ENCODE results near the gene VWA5B1. TPM values are rescaled to one million over a fixed set of nuclear protein-coding genes. Genes with fewer than 3 reads are reported as not detected.
"Not testable (repeated sequence)": the region's sequence is repeated elsewhere in the genome, so short reads cannot be mapped to it uniquely, and the experiment has no call there.

VWA5B1 gene
- total RNA-seq, 4 donors from 2014 or later, result 0.69 TPM; not detected in 3

DNA sequence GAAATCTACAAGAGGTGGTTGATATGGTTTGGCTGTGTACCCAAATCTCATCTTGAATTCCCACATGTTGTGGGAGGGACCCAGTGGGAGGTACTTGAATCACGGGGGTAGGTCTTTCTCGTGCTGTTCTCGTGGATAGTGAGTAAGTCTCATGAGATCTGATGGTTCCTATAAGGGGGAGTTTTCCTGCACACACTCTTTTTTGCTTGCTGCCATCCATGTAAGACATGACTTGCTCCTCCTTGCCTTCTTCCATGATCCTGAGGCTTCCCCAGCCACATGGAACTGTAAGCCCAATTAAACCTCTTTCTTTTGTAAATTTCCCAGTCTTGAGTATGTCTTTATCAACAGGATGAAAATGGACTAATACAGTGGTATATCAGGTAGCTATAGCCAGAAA lies 5.2 kb upstream of the VWA5B1 start:
- intact Hi-C loops (cut with DNase I; ENCODE audit: low total_unique reads), result no loop called here
- TF ChIP-seq, protein P1, sequence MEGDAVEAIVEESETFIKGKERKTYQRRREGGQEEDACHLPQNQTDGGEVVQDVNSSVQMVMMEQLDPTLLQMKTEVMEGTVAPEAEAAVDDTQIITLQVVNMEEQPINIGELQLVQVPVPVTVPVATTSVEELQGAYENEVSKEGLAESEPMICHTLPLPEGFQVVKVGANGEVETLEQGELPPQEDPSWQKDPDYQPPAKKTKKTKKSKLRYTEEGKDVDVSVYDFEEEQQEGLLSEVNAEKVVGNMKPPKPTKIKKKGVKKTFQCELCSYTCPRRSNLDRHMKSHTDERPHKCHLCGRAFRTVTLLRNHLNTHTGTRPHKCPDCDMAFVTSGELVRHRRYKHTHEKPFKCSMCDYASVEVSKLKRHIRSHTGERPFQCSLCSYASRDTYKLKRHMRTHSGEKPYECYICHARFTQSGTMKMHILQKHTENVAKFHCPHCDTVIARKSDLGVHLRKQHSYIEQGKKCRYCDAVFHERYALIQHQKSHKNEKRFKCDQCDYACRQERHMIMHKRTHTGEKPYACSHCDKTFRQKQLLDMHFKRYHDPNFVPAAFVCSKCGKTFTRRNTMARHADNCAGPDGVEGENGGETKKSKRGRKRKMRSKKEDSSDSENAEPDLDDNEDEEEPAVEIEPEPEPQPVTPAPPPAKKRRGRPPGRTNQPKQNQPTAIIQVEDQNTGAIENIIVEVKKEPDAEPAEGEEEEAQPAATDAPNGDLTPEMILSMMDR (IDR thresholded peaks at IDR 0.05), result no peak
- TF ChIP-seq POLR2A (IDR thresholded peaks at IDR 0.05), result no peak
- Histone ChIP-seq H3K9me3 (no peaks in the 10 kb centered on the region), H3K4me1 (no peaks in the 10 kb centered on the region), H3K4me3 (no peak overlapping the region), H3K27ac (no peak overlapping the region), H3K36me3 (no peaks in the 10 kb centered on the region), H3K27me3 (no peaks in the 10 kb centered on the region)
- no peak for DNase-seq

DNA sequence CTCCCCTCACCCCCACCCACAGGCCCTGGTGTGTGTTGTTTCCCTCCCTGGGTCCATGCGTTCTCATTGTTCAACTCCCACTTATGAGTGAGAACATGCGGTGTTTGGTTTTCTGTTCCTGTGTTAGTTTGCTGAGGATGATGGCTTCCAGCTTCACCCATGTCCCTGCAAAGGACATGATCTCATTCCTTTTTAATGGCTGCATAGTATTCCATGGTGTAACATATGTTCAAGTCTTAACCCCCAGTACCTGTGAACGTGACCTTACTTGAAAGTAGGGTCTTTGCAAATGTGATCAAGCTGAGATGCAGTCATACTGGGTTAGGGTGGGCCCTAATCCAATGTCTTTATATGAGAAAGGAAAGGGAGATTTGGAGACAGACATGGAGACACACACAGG lies 3.0 kb upstream of the VWA5B1 start:
- H3K36me3 ChIP-seq; intact Hi-C loops (cut with DNase I; ENCODE audit: low total_unique reads); H3K27ac ChIP-seq; H3K4me1 ChIP-seq; H3K27me3 ChIP-seq; H3K4me3 ChIP-seq; H3K9me3 ChIP-seq; DNase-seq: not testable (repeated sequence)

DNA sequence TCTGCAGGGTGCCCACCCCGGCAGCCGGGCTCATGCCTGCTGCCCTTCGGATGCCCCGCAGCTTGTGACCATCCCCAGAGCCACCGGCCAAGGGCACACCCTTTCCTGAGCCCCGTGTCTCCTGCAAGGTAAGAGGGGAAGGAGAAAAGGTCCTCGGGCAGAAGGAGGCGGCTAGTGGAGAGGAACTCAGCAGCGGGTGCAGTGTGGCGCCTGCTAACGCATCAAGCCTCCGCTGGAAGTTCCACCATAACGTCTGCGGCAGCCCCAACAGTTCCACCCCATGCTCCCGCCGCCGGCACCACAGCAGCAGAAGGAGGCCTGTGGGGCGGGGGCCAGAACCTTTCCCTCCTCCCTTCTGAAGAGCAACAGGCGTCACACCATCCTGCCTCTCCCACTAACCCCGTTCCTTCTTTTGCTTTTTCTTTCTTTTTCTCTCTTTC lies 990 bp downstream of the VWA5B1 start:
- Histone ChIP-seq H3K4me1 (no peaks in the 10 kb centered on the region), H3K27me3 (no peaks in the 10 kb centered on the region), H3K36me3 (no peaks in the 10 kb centered on the region), H3K9me3 (no peaks in the 10 kb centered on the region), H3K4me3 (no peak overlapping the region), H3K27ac (no peak overlapping the region)
- intact Hi-C loops (cut with DNase I; ENCODE audit: low total_unique reads), result no loop called here
- DNase-seq, result no peak
- TF ChIP-seq, protein P1 (IDR thresholded peaks at IDR 0.05), result no peak
- no peak for TF ChIP-seq POLR2A (IDR thresholded peaks at IDR 0.05)

DNA sequence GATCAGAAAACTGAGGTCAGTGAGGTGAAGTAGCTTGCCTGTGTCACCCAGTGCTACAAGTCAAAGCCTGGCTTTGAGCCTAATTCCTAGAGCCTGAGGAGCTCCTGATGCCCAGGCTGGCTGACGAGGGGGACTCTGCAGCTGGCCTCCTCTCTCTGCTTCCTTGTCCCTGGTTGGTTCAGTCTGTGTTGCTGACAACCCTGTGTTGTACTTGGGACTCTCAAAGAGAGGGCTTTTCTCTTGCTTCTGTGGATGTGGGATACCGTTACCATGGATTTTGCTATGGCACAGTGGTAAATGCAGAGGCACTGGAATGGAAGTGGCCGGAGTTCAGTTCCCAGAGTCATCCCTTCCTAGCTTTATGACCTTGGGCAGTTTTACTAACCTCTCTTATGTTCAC lies 8.0 kb downstream of the VWA5B1 start:
- intact Hi-C loops (cut with DNase I; ENCODE audit: low total_unique reads), result no loop called here
- Histone ChIP-seq H3K9me3 (no peaks in the 10 kb centered on the region), H3K4me3 (no peak overlapping the region), H3K27me3 (no peaks in the 10 kb centered on the region), H3K27ac (no peak overlapping the region), H3K36me3 (no peaks in the 10 kb centered on the region), H3K4me1 (no peaks in the 10 kb centered on the region)
- TF ChIP-seq, protein P1 (IDR thresholded peaks at IDR 0.05), result no peak
- no peak for DNase-seq

DNA sequence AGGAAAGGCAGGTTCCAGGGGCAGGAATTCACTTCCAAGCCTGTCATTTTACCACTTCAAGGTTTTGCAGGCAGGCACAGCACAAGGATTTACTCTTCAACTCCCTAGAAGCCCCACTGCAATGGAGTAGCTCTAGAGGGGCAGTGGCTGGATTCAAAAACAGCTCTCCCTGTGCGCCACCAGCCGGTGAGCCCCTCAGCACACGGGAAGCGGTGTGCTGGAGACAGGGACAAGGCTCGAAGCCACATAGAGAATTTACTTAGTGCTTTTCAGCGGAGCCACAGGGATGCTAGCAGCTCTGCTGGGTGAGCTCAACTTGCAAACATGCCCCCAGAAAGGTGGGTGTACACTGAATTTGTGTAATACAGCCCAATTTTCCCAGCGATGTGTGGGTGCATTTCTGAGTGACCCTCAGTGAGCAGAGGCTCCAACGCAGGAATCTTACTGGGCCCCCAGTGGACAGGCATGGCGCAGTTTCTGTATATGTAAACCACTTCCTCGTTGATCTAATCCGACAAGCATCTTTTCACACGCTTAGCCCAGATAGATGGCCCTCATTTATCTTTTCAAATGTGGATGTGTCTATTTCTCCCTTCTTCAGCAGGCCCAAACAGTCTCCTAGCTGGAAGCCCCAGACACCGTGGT lies 10.9 kb downstream of the VWA5B1 start:
- H3K27ac ChIP-seq, result no peak overlapping the region
- no peaks in the 10 kb centered on the region for H3K4me1 ChIP-seq
- H3K27me3 ChIP-seq, result no peaks in the 10 kb centered on the region
- no peak for TF ChIP-seq POLR2A (IDR thresholded peaks at IDR 0.05)
- TF ChIP-seq, protein P1 (IDR thresholded peaks at IDR 0.05), result no peak
- H3K9me3 ChIP-seq, result no peaks in the 10 kb centered on the region
- no peak for DNase-seq
- intact Hi-C loops (cut with DNase I; ENCODE audit: low total_unique reads), result no loop called here
- H3K4me3 ChIP-seq, result no peak overlapping the region
- no peaks in the 10 kb centered on the region for H3K36me3 ChIP-seq

DNA sequence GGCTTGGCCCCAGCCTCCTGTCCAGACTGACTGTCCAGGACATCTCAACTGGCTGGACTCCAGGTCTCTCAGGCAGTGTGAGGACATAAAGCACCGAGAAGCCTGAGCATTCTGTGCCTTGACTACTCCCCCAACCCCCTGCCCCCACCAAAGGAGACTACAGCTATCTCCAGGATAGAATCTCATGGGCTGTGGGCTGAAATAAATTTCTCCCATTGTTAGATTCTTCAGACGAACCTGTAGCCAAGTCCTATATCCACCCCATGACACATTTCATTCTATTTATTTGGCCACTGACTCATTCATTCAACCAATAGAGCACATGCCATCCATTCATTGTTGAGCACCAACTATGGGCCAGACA lies 11.4 kb downstream of the VWA5B1 start:
- Histone ChIP-seq H3K27me3 (no peaks in the 10 kb centered on the region), H3K4me1 (no peaks in the 10 kb centered on the region), H3K36me3 (no peaks in the 10 kb centered on the region), H3K9me3 (no peaks in the 10 kb centered on the region), H3K4me3 (no peak overlapping the region), H3K27ac (no peak overlapping the region)
- TF ChIP-seq, protein P1 (IDR thresholded peaks at IDR 0.05), result no peak
- TF ChIP-seq POLR2A (IDR thresholded peaks at IDR 0.05), result no peak
- no peak for DNase-seq
- intact Hi-C loops (cut with DNase I; ENCODE audit: low total_unique reads), result no loop called here

Measured in uterus (tissue), 4 donors.